HG03378 (cell line): ENCODE measurements around the gene ETV6.

ENCODE experiments used
- ATAC-seq: cut with Tn5 transposase; IDR thresholded peaks from one replicate; pipeline ENCODE4 v1.9.1; 2021; ENCODE audit warnings: mild to moderate bottlenecking, moderate library complexity; ENCODE audit not compliant: unreplicated experiment

Gene ETV6

DNA sequence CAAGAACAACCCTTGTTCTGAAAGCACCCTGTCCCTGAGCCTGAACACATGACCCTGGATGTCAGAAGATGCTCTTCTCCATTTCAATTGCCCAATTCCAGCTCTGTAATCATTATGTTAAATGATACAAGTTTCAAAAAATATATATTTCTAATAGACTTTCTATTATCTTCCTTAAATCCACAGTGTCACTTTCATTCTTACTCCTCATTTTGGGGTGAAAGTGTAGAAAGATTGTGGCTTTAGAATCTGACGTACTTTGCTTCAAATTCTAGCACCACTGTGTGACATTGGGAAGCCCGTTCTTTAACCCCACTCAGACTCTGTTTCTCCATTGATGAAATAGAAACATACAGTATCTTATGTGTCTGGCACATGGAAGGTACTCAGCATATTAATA is 83.2 kb downstream of the ETV6 start:
- no peak for ATAC-seq

DNA sequence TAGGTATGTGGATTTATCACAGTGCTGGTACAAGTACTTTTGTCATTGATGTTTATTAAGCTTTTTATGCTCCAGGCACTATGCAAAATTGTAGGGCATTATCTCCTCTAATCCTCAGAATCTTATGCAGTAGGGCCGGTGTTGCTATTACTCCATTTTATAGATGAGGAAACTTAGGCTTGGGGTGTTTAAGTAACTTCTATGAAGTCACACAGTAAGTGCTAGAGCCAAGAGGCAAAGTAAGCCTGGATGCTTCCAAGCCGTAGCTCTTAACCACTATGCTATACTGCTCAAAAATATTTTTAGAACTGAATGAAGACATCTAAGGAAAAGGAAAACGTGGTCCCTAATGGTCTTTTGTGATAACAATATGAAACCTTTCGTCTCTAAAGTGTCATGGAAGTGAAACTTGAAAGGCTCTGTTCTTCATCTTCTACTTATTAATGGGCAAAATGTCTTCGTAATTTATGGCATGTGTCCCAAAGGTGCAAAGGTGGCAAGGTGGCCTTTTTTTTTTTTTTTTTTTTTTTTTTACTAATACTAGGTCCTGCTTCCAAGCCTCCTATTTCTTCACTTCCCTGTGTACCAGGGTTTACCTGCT is 85.2 kb downstream of the ETV6 start:
- no peak for ATAC-seq

DNA sequence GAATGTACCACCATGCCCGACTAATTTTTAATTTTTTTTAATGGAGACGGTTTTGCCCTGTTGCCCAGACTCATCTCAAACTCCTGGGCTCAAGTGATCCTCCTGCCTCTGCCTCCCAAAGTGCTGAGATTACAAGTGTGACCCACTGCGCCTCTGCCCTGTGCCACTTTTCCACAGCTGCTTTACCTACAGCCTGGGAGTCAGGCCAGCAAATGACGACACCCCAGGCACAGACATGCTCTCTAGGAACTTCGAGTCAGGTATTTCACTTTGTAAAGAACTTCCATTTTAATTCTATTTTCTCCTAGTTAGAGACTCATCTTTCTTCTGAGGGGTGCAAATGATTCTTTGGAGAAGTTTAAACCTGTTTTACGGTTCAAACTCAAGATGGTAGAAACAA is 89.0 kb downstream of the ETV6 start:
- no peak for ATAC-seq

DNA sequence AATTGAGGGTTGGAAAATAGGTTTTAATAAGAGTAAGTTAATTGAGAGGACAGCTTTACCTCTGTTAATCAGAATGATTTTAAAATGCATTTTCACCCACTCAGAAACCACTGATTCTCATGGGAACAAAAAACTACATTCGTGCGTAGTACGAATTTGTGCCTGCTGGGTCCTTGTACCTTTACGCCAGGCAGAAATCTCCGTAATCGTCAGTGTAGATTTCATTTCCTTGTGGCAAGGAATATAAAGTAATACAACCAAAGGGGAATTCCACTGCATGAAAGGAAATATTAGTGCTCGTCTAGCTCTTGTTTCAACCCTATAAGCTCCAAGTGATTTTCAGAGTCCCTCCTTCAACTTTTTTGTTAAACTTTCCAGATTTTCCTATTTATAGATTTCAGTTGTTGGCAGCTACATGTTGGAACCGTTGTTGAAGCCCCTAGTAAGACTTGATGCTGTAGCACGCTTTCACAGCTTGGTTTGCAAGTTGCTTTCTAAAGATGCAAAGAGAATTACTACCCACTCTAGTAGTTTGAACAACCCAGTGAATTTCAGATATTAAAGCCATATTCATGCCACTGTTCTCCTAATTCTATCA is 90.6 kb downstream of the ETV6 start:
- no peak for ATAC-seq

DNA sequence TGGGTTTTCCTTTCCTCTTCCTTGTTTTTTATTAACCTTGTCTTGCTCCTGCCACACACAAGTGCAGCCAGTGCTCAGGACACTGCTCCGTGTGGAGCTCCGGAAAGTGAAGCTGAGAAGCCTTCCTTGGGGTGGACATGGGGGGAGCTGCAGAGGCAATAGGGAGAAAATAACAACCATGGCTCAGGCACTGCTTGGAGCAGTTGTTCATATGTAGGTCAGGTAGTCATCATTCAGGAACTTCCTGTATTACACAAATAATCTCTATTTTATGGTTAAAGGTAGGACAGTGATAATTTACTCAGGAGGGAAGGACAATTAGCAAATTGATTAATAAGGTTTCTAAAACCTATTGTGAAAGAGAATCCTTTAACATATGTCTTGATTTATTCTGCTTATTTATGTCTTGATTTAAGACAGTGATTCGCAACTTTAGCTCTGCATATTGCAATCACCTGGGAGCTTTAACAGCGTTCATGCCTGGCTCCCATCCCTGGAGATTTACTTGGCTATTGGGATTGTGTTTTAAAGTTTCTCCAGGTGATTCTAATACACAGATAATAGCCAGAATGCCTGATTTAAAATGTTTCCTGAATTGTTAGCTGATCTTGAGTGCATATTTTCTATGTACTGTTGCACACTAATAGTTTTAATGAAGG is 92.1 kb downstream of the ETV6 start:
- ATAC-seq, result no peak

DNA sequence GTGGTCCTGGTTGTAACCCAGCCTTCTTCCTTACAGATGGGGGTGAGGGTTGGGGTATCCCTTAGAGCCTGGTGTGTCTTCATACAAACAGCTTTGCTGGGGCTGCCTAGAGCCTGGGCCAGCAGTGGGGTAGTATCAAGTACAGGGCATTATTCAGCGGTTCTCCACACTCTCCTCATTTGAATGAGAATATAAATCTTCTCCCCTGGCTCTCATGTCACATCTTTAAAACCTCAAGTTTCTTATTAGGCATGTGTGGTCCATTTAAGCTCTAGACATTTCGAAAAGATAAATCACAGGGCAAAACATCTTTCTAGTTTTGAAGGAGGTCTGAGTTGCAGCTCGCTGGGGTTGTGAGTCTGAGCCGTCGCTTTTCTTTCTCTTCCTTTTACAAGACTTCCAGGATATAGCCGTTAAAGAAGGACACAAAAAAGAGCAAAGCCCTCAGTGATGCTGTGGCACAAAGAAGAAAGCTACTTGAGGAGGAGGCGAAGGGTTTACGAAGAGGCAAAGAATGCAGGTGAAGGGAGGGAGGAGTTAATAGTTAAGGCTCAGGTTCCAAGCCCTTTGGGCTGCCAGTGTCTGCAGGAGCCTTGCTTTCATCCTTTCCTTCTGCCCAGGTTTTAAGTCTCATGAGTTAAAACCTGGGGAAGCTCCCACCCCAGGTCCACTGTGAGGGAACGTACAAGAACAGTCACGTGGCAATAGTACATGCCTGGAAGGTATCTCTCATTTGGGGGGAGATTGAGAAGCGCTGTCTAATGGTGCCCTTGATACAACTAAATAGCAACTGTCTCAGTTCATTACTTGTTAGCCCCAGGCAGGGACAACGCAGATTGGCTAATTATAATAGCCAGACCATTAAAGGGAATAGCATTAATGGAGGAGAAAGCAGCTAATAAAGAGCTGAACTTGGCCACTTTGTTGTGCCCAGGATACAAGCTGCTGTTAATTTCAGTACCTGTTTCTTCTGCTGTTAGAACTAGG is 94.2 kb downstream of the ETV6 start:
- ATAC-seq, result no peak

DNA sequence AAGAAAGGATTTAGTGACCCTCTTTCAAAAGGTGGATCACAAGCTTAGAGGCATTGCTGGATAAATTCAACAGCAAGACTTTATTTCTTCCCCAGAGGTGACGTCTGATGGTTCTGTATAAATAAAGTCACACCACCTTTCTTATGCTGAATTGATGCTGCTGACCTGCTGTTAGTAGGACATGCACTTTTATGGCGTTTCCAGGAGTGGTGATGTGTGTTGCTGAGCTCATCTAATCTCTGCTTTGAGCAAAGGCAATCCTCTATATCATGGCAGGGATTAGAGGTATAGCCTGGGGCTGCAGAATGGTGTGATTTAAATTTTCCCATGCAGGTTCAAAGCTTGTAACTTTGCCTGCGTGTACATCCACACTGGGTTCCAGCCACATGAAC is 94.9 kb downstream of the ETV6 start:
- no peak for ATAC-seq

DNA sequence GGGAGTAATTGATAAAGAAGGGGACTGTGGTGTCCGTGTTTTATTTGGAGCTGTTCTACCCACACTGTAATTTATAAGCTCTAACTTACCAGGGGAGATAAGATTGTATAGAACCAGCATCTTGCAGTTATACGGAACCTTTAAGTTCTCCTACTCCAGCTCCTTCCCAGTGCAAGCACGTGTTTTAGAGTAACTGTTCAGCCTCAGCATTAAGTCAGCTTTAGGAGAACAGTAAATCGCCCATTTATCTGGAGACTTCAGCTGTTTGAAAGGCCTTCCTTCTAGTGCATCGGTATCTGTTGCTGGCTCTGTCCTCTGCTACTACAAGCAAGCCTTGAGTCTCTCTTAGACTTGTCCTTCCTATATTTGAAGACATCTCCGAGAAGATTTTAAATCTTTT is 95.6 kb downstream of the ETV6 start:
- no peak for ATAC-seq

DNA sequence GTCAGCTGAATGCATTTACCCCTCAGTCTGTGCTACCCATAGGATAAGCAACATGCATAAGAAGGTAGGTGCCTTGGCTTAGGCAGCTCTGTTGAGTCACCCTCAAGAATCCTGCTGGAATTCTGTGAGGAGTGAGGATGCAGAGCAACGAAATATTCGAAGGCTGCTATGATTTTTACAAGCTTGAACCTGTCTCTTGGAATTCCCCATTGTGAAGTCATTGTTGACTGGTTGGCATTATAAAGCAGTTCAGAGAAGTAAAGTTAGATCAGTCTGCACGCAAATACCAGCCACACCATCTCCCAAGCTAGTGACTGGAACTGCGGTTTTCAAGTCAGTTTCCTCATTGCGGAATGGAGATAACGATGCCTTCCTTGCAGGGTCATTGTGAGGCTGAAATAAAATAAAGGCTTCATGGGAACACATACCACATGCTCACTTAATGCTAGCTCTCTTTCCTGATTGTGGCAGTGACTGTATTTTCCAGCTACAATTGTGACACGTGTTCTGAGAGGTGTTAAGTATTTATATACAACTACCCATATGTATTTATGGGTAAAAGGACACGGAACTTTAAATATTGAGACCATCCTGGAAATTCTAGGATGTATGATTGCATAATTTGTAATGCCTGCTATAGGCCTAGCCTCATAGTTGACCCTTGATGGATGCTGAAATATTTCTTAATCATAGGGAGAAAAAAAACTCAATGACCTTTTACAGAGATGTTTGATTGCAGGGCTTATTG is 96.7 kb downstream of the ETV6 start:
- peak; percentile 48 for ATAC-seq

DNA sequence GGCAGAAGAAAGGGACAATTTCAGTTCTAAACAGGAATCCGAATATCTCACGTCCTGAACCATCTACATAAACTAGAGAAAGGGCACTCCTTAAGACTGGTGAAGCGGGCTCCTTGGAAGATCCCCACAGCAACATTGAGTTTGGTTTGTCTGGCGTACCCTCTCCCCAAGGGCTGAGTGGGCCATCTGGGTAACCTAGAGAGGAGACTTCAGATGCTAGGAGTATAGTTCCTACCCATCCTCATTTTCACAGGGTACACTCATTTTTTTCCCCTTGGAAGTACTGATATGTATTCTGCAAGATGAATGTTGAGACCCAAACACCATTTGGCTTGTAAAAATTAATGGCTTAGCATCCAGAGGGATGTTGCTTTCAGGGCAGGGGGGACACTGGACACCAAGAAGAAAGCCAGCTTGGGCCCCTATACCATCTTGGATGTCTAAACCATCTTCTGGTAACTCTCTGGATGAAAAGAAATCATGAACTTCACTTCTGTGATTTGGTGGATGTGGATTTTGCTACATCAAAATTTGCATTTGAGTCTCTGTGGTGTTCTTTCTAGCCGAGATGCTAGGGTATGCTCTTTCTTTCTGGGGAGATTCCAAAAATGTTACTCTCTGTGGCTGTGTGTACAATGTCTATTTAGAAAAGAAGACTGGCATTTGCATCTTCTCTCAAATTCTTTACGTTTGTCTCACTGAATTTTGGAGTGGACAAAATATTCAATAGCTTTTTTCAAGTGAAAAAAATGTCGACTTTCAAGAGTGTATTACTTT is 97.7 kb downstream of the ETV6 start:
- no peak for ATAC-seq

DNA sequence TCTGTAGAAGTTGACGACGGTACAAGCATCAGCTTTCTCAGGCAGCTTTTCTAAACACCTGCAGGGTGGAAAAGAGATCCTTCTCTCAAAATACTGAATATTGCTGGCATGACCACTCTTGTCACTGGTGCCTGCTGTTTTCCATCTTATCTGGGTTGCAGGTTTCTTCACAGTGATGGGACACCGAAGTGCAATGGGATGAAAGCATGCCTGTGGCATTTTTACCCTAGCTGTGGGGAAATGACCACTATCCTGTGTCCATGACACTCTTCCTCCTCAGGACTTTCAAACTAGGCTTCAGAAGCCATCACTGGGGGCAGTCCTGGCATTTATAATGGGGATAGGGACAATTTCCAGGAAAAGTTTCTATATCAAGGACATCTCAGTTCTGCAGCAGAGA is 98.5 kb downstream of the ETV6 start:
- no peak for ATAC-seq

DNA sequence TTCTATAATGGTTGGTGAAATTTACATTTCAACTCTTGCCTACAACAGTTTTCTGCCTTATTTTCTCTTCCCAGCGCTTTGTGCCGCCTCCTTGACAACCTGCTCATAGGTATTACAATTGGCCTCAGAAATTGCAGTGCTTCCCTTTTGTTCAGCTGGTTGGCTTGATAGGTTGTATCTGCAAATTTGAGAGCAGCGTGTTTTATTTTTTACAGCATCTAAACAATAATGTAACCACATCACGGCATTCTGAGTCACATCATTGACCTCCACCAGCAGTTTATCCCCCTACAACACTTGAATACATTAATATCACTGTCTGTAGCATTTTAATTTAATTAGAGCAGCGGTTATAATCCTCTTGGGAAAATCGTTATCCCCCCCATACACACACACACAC is 99.4 kb downstream of the ETV6 start:
- no peak for ATAC-seq

DNA sequence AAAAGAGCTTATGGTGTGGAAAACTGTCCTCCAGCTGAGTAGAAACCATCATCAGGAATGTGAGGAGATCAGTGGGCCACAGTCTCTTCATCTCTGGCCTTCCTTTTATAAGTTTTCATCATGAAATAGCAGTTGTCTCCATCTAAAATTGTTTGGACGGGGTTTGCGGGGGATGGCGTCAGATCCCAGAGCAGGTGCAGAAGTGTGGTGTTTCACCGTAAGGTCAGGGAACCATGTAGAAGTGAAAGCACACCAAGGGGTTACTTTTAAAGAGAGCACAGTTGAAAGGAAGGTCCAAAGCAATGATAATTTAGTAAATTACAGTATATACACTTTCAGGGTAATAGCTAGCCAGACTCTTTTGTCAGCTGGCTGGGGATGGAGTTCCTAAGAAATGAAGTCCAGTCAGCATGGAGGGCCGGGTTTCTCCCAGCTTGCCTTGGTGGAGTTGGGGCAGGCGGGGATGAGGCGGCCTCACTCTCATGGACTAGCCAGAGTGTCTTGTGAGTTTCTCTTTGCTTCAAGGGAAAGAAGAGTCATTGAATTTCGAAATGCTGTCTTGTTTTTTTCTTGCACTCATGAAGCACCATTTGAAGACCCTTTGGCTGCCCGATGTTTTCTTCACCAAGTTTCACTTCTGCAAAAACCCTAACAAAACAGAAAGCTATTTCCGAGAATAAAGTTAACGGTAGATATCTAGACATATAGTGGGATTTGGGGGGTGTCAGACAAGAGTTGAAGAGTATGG is 100.6 kb downstream of the ETV6 start:
- peak; percentile 52 for ATAC-seq

DNA sequence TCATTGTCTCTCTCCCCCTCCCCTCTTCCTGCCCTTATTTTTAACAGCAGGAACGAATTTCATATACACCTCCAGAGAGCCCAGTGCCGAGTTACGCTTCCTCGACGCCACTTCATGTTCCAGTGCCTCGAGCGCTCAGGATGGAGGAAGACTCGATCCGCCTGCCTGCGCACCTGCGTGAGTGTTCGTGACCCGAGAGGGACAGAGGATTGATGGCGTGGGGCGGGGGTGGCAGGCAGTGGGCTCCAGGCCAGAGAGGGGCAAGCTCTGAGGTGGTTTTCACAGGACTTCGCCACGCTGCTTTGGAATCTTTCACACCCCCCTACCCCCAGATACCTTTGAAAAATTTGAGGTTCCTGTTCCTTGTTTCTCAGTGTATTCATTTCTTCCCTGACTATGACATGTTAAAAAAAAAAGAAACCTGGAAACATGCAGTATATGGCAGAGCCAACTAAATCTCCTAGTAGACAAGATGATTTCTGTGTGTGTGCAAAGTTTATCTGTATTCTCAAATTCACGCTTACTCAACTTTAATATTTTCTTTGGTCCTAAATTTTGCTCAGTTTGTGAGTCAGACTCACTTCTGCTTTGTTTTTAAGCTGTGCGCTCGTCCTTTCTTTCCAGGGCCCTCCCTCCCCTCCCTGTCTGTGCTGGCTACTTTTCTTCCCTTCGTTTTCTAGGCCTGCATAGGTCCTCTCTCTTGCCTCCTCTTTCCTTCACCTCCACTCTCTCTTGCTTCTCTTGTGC is 103.1 kb downstream of the ETV6 start:
- ATAC-seq, result no peak

DNA sequence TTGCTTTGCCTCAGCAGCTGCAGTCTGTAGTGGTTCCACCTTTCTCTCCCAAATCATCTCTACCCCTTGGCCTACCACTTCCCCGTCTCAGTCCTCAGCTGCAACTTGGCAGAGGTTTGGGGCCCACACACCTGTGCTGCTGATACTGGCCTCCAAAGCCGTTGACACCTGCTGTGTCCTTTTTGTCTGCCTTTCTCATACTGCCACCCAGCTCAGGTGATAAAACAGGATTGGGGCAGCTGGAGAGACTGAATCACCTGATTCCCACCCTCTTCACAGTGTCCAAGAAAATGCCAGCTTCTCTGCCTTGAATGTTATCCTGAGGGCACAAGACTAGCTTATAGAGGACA is 103.7 kb downstream of the ETV6 start:
- ATAC-seq, result no peak

DNA sequence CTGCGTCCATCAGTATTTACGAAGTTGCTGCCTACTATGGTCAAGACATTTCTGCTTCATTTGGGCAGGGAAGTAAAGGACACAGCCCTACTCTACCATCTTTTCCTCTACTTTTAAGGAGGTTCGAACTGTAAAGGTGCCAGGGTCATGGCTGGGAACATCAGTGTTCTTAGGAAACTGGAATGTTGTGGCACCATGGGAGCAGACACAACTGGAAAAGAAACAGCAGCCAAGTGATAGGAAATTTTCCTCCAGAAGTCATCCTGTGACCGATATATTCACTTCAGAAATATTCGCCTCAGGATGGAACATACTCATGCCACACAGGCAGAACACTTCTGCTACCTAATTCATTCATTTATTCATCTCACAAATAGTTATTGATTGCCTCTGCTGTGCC is 104.4 kb downstream of the ETV6 start:
- no peak for ATAC-seq

DNA sequence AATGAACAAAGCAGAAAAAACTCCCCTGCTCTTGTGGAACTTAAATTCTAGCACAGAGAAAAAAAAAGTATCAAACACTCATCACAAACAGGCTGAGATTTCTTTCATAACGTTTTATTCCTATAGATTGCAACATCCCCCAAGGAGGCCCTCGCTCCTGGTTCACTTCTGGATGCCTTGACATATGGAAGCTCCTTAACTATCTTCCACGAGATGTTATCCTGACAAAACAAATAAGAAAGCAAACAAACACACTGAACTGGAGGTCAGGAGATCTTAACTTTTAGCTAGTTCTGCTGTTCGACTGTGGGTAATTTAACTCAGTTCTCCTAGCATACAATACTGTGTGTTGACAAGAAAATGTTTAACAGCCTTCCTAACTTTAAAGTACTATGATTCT is 104.8 kb downstream of the ETV6 start:
- ATAC-seq, result no peak

DNA sequence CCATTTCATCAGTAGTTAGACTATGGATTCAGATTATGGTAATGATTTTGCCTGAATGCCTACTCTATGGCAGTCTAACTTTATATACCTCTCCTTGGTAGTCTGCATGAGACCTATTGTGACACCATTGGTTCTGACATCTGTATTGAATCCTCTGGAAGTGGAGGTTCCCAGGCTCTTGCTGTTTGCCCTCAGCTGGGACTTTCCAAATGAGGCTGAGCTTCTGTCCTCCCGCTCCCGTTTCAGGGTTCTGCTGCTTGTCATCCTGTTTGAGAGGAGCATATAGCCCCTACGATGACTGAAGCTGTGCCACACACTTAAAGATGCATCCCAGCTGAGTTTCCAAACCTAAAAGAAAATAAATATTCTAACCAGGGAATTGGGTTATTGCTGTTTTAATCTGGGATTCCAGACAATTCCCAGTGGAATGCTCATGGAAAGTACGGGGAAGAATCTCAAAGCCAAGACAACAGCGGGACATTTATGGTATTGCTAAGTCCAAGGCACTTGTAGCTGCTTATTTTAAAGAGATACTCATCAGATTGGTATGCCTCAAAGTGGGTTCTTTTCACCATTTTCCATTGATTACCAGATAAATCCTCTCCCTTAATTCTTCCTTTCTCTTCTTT is 105.9 kb downstream of the ETV6 start:
- no peak for ATAC-seq
